Measurements from ENCODE around the gene MXI1.

MXI1 gene

GRCh38 chr10:110207011-110207804 is at the start of gene MXI1:
Gene MXI1 (plus strand): TSS chr10:110207605. CDS start chr10:110207809, 204 bp downstream.
- peak; percentile 38 for DNase-seq

DNA sequence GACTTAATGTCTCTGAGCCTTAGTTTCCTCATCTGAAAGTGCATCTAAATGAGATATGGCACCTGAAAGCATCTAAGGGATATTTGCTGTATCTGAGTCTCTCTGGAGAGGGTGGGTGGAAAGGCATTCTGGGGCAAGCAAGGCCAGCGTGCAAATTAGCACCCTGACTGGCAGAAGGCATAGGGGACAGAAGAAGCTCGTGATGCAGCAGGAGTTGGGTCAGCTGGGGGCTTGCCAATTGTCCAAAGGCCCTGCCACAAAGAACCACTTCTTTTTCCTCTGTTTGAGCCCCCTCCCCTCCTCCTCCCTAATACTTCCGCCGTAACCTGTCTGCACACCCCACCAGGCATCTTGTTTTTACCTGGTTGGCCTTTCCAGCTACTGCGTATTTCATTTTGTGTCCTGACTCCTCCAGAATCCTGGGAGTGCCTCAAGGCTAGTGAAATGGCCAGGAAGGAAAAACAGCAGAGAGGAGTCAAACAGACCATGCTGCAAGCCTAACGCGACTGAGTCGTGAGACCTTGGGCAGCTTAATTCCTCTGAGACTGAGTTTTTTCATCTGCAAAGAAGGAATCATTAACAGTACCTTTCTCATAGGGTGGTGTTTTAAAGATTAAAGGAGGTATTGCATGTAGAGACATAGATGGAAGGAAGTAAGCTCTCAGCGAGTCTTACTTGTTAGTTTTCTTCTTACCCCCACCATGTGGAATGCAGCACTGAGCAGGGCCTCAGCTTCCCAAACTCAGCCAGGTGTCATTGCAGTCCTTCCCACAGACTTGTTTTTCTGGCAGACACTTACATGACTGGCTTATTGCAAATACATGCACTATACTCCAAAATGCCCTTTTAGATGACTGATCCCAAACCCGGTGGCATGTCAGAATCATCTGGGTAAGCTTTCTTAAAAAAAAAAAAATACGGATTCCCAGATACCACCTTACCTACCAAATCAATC is 49.1 kb upstream of the MXI1 start:
- DNase-seq, result no peak

DNA sequence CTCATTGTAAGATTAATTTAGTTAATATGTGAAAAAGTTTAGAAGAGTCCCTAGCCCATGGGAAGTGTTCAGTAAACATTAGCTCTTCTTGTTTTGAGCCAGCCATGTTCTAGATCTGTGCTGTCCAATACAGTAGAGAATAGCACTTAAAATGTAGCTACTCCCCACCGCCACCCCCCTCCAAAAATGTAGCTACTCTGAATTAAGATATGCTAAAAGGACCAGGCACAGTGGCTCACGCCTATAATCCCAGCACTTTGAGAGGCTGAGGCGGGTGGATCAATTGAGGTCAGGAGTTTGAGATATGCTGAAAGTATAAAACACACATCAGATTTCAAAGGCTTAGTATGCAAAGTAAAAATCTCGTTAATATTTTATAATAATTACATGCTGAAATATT is 47.3 kb upstream of the MXI1 start:
- DNase-seq, result no peak

DNA sequence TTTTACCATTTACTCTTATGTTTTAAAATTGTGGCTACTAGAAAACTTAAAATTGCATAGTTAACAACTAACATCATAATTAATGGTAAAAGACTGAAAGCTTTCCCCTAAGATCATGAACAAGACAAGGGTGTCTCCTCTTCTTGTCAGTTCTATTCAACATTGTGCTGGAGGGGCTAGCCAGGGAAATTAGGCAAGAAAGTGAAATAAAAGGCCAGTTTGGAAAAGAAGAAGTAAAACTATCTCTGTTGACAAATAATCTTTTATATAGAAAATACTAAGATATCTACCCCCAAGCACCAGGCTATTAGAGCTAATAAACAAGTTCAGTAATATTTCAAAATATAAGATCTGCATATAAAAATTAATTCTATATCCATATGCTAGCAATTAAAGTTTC is 46.9 kb upstream of the MXI1 start:
- DNase-seq, result no peak

- no peak for DNase-seq
Measured at GRCh38 chr10:110162741-110163145, 44.7 kb upstream of the MXI1 start.

DNA sequence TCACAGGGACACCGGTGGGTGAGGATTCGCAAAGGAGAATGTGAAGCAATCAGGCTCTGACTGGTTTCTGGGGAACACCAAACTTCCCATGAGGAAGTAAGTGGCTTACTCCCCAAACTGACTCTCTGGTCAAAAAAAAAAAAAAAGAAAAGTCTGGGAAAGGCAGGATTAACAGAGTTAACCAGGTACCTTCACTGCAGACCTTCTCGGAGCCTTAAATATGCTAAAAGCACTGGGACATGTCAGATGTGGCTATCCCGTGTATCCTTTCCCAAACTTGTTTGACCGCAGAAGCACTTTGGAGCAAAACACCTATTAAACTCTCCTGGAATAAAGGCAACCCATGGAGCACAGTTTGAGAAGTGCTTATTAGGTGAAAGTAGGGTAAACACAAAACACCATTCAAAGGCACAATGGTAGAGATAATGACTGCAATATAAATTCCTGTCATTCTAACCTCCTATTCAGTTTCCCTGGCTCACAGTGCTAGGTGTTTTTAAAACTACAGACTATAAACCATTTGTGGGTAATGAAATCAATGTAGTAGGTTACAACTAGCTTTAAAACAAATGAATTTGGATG is 44.1 kb upstream of the MXI1 start:
- peak; percentile 8 for DNase-seq

DNA sequence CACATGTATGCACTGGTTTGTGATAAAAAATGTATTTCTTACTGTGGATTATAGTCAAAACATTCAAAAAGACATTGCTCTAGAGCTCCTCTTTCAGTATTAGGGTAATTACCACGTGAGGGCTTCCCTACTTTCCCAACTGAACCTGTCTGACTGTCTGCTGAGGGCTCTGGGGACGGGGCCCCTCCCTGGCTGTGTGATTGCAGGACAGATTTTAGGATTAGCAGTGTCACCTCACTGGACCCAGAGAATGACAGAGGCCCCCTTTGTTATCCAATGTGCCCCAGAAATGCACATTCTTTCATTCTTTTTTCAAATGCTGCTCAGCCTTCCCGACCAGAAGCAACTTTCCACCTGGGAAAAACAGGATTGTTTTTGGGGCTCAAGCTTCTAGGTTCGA is 43.6 kb upstream of the MXI1 start:
- DNase-seq, result no peak

GRCh38 chr10:110165239-110165638 is 42.2 kb upstream of the MXI1 start:
- DNase-seq, result no peak

- no peak for DNase-seq
Measured at GRCh38 chr10:110167149-110167548, 40.3 kb upstream of the MXI1 start.

GRCh38 chr10:110168601-110169481 is 38.6 kb upstream of the MXI1 start:
- DNase-seq, result no peak

DNA sequence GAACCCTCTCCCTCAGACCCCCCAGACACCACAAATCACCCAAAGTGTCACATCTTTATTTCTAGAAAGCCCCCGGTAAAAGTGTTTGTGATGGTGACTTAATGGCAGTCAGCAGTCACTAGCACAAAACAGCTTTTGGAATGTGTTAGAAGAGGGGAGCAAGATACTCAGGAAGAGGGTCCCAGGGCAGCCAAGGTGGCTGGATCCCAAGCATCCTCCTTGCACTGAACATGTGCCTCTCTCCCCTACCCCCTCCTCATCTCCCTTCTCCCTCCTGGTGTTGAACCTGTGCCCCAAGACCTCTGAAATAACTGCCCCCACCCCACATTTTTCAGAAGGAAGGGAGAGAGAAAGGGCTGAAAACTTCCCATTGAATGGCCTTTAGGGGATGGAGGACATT is 37.8 kb upstream of the MXI1 start:
- no peak for DNase-seq

- DNase-seq, result no peak
Measured at GRCh38 chr10:110170142-110170971, 37.0 kb upstream of the MXI1 start.

- no peak for DNase-seq
Measured at GRCh38 chr10:110171032-110171431, 36.4 kb upstream of the MXI1 start.

DNA sequence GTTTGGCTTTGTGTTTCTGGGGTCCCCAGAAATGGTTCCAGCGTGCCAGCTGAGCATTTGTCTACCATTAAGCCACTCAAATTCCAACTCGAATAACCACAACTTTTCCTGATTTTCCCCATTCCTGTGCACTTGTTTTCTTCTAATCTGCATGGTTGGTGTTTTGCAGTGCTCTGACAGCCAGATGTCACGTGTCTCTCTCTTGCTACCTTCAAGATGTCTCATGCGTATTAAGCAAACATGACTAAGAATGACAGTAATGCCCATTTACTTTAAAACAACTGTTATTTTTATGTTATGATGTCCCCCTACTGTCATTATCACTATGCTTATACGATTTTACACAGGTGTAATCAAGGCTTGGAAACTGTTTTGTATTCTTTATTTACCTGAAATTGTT is 35.2 kb upstream of the MXI1 start:
- DNase-seq, result no peak

- peak; percentile 22 for DNase-seq
Measured at GRCh38 chr10:110174201-110174600, 33.2 kb upstream of the MXI1 start.

DNA sequence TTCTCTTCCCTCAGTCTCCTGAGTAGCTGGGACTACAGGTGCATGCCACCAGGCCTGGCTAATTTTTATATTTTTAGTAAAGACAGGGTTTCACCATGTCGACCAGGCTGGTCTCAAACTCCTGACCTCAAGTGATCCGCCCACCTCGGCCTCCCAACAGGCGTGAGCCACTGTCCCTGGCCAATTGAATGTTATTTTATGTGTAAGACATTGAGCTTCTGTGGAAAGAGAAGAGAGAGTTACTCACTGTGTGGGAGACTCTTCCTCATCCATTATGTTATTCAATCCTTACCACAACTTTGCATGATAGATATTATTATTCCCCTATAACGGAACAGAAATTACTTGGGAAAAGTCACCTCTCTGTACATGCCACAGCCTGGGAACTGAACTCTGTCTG is 32.6 kb upstream of the MXI1 start:
- no peak for DNase-seq

- DNase-seq, result no peak
Measured at GRCh38 chr10:110175406-110175805, 32.0 kb upstream of the MXI1 start.

DNA sequence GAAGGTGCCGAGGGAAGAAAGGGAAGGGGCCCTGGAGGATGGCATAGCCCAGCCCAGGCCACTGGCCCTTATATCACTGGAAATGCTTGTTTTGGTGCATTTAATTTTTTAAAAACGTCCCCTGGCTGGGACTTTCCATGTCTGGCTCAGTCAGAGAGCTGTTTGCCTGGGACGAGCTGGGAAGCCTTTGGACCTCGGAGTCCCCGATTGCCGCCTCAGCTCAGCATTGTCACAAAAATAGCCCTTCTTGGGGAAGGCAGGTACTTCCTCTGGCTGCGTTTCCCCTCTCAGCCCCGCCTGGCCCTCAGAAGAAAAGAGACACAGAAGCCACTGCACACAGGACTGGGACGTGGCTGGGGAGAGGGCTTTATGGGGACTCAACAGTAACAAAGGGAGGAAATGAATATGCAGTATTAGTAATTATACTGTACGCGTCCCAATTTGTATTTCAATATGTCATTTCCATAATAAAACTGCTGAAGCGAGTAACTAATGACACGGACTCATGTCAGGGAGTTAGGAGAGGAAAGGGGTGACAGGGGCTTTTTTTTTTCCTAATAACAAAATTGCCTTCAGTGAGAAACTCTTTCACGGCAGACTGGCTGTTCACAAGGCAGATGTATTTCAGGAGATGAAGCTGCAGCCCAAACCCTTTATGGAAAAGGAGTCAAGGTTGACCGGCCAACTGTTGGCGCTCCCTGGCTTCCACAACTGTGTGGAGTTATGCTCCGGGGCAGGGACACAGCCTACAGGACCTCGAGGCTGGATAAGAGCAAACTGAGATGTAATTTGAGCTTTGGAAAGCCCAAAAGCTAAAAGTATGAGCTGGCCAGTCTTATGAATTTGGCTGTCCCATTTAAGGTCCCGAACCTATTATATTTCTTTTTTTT is 31.0 kb upstream of the MXI1 start:
- no peak for DNase-seq

GRCh38 chr10:110179220-110179619 is 28.2 kb upstream of the MXI1 start:
- no peak for DNase-seq

GRCh38 chr10:110181451-110181850 is 26.0 kb upstream of the MXI1 start:
- DNase-seq, result no peak

DNA sequence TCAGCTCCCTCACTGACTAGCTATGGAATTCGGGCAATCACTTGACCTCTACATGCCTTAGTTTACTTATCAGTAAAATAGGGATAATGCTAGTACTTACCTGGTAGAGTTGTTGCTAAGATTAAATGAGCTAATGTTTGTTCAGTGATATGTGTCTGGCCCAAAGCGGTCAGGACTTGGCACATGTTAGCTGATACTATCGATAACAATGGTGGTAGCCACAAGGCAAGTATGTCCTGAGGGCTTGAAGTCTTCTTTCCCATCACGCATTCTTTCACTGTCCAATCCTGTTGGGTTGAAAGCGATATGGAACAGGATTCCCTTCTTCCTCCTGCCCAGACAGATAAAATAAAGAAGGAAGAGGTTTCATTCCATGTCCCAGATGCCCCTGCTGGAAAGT is 25.5 kb upstream of the MXI1 start:
- DNase-seq, result no peak

All from NCI-H774 (cell line).